ENCODE results near the gene KASH5.
A peak's percentile ranks its signal among the peaks of the same experiment; 100 is the strongest.

The KASH5 gene

DNA sequence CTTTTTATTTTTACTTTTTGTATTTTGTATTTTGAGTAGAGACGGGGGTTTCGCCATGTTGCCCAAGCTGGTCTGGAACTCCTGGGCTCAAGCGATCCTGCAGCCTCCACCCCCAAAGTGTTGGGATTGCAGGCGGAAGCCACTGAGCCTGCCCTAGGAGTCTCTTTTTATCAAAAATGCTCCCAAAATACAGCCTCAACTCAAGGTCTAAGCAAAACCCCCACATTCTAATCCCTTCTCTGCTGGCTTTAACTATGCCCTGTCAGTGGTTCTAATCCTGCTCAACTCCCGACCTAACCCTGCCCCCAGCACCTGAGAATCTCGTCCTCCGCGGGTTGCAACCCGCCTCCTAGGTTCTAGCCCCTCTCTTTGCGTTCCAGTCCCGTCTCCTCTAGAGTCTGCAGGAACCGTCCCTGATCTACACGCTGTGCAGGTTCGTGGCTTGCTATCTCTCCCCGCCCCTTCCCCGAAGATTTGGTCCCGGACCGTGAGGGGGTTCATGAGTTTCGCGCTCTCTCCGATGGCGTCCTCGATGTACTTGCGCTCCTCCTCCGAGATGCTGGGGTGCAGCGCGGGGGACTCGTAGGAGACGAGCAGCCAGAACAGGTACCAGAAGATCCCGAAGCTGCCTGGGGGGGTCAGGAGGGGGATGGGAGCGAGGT is 45.3 kb downstream of the KASH5 start:
- Histone ChIP-seq H2AFZ (ENCODE audit: low read depth, low read length) (no peak overlapping the region), H3K27me3 (ENCODE audit: insufficient read depth, low read length) (peaks cover 94% of the 10 kb centered on the region), H3K9me3 (ENCODE audit: low read length) (peaks cover 23% of the 10 kb centered on the region), H3K4me1 (ENCODE audit: insufficient read depth, low read length) (peaks cover 7% of the 10 kb centered on the region), H3K4me3 (ENCODE audit: low read length) (no peak overlapping the region), H3K36me3 (ENCODE audit: insufficient read depth, low read length) (no peaks in the 10 kb centered on the region)

DNA sequence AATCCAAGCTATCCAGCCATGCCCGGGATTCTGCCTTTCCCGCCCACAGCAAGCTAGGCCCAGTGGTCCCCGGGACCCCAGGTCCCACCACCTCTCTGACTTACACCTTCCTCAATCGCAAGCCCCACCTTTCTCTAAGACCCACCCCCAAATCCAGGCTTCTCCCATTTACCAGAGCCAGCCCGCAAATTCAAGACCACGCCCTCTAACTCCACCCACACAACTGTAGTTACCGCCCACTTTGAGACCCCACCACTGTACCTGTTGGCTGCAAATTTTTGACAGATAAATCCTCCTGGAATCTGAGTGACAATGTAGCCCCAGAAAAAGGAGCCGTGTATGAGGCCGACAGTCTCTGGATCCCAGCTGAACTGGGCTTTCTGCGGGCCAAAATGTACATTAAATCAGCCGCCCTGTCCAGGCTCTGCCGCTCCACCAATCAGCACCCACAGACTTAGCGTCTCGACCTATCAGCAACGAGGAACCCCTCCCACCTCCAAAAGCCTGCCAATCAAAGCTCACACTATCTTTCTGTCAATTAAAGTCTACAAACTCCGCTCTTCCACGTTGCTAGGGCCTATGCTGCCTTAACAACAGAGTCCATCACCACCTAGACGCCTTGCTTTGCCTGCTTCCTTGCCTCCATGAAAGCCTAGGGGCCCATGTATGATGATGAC is 47.0 kb downstream of the KASH5 start:
- Histone ChIP-seq H3K27me3 (ENCODE audit: insufficient read depth, low read length) (peaks cover 95% of the 10 kb centered on the region), H3K4me3 (ENCODE audit: low read length) (no peak overlapping the region)

GRCh38 chr19:49435670-49436069 is 47.6 kb downstream of the KASH5 start:
- no peaks in the 10 kb centered on the region for H3K4me1 ChIP-seq (ENCODE audit: insufficient read depth, low read length)
- peaks cover 95% of the 10 kb centered on the region for H3K27me3 ChIP-seq (ENCODE audit: insufficient read depth, low read length)
- H2AFZ ChIP-seq (ENCODE audit: low read depth, low read length), result no peak overlapping the region
- no peaks in the 10 kb centered on the region for H3K36me3 ChIP-seq (ENCODE audit: insufficient read depth, low read length)
- no peak overlapping the region for H3K4me3 ChIP-seq (ENCODE audit: low read length)
- H3K9me3 ChIP-seq (ENCODE audit: low read length), result peaks cover 23% of the 10 kb centered on the region

More for the DNA sequence above, 47.0 kb downstream of the KASH5 start:
- H3K4me1 ChIP-seq (ENCODE audit: insufficient read depth, low read length), result no peaks in the 10 kb centered on the region
- no peak overlapping the region for H2AFZ ChIP-seq (ENCODE audit: low read depth, low read length)
- H3K9me3 ChIP-seq (ENCODE audit: low read length), result peaks cover 23% of the 10 kb centered on the region
- H3K36me3 ChIP-seq (ENCODE audit: insufficient read depth, low read length), result no peaks in the 10 kb centered on the region

GRCh38 chr19:49436381-49437017 is 48.5 kb downstream of the KASH5 start:
- Histone ChIP-seq H2AFZ (ENCODE audit: low read depth, low read length) (no peak overlapping the region), H3K27me3 (ENCODE audit: insufficient read depth, low read length) (peaks cover 93% of the 10 kb centered on the region), H3K36me3 (ENCODE audit: insufficient read depth, low read length) (no peaks in the 10 kb centered on the region), H3K4me3 (ENCODE audit: low read length) (no peak overlapping the region), H3K9me3 (ENCODE audit: low read length) (peaks cover 23% of the 10 kb centered on the region), H3K4me1 (ENCODE audit: insufficient read depth, low read length) (peaks cover 3% of the 10 kb centered on the region)

GRCh38 chr19:49437231-49437630 is 49.2 kb downstream of the KASH5 start:
- peaks cover 9% of the 10 kb centered on the region for H3K4me1 ChIP-seq (ENCODE audit: insufficient read depth, low read length)
- no peak overlapping the region for H3K4me3 ChIP-seq (ENCODE audit: low read length)
- no peak overlapping the region for H2AFZ ChIP-seq (ENCODE audit: low read depth, low read length)
- H3K27me3 ChIP-seq (ENCODE audit: insufficient read depth, low read length), result peaks cover 95% of the 10 kb centered on the region
- no peaks in the 10 kb centered on the region for H3K36me3 ChIP-seq (ENCODE audit: insufficient read depth, low read length)
- H3K9me3 ChIP-seq (ENCODE audit: low read length), result peaks cover 19% of the 10 kb centered on the region

- Histone ChIP-seq H2AFZ (ENCODE audit: low read depth, low read length) (no peak overlapping the region), H3K4me3 (ENCODE audit: low read length) (no peak overlapping the region), H3K9me3 (ENCODE audit: low read length) (peaks cover 10% of the 10 kb centered on the region), H3K27me3 (ENCODE audit: insufficient read depth, low read length) (peaks cover 87% of the 10 kb centered on the region), H3K36me3 (ENCODE audit: insufficient read depth, low read length) (no peaks in the 10 kb centered on the region), H3K4me1 (ENCODE audit: insufficient read depth, low read length) (peaks cover 15% of the 10 kb centered on the region)
Measured at GRCh38 chr19:49438261-49438660, 50.2 kb downstream of the KASH5 start.

DNA sequence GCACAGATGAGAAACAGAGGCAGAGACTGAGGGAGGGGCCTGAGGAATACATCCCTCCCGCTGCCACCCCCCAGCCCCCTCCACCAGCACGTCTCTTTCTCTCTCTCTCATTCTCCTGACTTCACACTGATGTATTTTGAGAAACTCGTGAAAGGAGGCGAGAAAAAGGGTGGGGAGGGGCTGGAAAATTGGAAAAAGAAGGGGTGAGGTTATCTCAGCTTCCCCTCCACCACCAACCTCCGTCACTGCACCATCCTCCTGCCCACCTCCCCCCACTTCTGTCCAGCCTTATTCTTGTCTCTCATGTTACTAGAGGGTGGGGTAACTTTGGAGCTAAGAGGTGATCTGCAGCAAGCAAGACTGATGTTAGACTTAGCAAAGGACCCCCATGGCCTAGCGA is 51.8 kb downstream of the KASH5 start:
- Histone ChIP-seq H3K36me3 (ENCODE audit: insufficient read depth, low read length) (no peaks in the 10 kb centered on the region), H3K4me1 (ENCODE audit: insufficient read depth, low read length) (peaks cover 15% of the 10 kb centered on the region), H3K4me3 (ENCODE audit: low read length) (no peak overlapping the region), H3K27me3 (ENCODE audit: insufficient read depth, low read length) (peaks cover 73% of the 10 kb centered on the region), H3K9me3 (ENCODE audit: low read length) (peaks cover under 1% of the 10 kb centered on the region), H2AFZ (ENCODE audit: low read depth, low read length) (no peak overlapping the region)

DNA sequence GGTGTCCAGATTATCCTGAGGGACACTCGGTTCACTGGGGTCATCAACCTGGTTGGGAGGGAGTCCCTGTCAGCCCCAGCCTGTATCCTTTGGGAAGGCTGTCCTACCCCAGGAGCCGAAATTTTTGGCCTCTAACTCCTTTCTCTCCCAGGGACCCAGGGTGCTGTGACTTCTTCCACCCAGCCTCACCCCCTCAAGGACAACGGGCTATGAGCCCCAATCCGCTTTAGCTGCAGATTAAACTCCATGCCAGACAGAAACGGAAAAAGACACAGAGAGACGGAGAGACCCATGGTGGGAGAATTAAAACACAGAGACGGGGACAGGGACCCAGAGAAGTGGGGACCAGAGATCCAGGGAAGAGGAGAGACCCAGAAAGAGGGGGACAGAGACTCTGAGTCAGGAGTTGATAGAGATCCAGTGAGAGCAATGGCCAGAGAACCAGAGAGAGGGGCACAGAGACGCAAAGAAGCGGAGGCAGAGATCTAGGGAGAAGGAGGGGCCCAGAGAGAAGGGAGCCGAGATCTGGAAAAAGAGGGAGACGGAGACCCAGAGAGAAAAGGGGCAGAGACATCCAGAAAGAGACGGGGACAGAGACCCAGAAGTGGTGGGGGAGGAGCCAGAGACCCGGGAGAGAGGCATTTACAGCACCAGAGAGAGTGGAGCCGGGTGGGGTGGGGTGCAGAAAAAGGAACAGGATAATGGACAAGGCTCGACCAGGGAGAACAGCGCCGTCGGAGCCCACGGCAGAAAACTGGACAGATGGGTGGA is 52.6 kb downstream of the KASH5 start:
- H3K27me3 ChIP-seq (ENCODE audit: insufficient read depth, low read length), result peaks cover 65% of the 10 kb centered on the region
- H3K9me3 ChIP-seq (ENCODE audit: low read length), result no peaks in the 10 kb centered on the region
- H2AFZ ChIP-seq (ENCODE audit: low read depth, low read length), result no peak overlapping the region
- H3K4me3 ChIP-seq (ENCODE audit: low read length), result no peak overlapping the region
- no peaks in the 10 kb centered on the region for H3K36me3 ChIP-seq (ENCODE audit: insufficient read depth, low read length)
- peaks cover 15% of the 10 kb centered on the region for H3K4me1 ChIP-seq (ENCODE audit: insufficient read depth, low read length)

GRCh38 chr19:49441210-49441959 is 53.3 kb downstream of the KASH5 start, which contains the start of gene SLC17A7:
Gene SLC17A7 (minus strand): TSS chr19:49441527. CDS start chr19:49441379, 148 bp downstream.
- Histone ChIP-seq H3K9me3 (ENCODE audit: low read length) (no peaks in the 10 kb centered on the region), H2AFZ (ENCODE audit: low read depth, low read length) (no peak within 1 kb of the TSS), H3K4me1 (ENCODE audit: insufficient read depth, low read length) (peaks cover 15% of the 10 kb centered on the region), H3K27me3 (ENCODE audit: insufficient read depth, low read length) (peaks cover 57% of the 10 kb centered on the region), H3K36me3 (ENCODE audit: insufficient read depth, low read length) (no peaks in the 10 kb centered on the region), H3K4me3 (ENCODE audit: low read length) (no peak within 1 kb of the TSS)

- H3K4me3 ChIP-seq (ENCODE audit: low read length), result no peak overlapping the region
- H2AFZ ChIP-seq (ENCODE audit: low read depth, low read length), result no peak overlapping the region
- no peaks in the 10 kb centered on the region for H3K9me3 ChIP-seq (ENCODE audit: low read length)
- H3K36me3 ChIP-seq (ENCODE audit: insufficient read depth, low read length), result peaks cover 4% of the 10 kb centered on the region
- H3K4me1 ChIP-seq (ENCODE audit: insufficient read depth, low read length), result peaks cover 15% of the 10 kb centered on the region
- peaks cover 51% of the 10 kb centered on the region for H3K27me3 ChIP-seq (ENCODE audit: insufficient read depth, low read length)
Measured at GRCh38 chr19:49441960-49442350, 53.9 kb downstream of the KASH5 start.

GRCh38 chr19:49442354-49442753 is 54.3 kb downstream of the KASH5 start:
- no peaks in the 10 kb centered on the region for H3K9me3 ChIP-seq (ENCODE audit: low read length)
- H2AFZ ChIP-seq (ENCODE audit: low read depth, low read length), result no peak overlapping the region
- H3K27me3 ChIP-seq (ENCODE audit: insufficient read depth, low read length), result peaks cover 47% of the 10 kb centered on the region
- peaks cover 15% of the 10 kb centered on the region for H3K4me1 ChIP-seq (ENCODE audit: insufficient read depth, low read length)
- H3K36me3 ChIP-seq (ENCODE audit: insufficient read depth, low read length), result peaks cover 7% of the 10 kb centered on the region
- no peak overlapping the region for H3K4me3 ChIP-seq (ENCODE audit: low read length)

- Histone ChIP-seq H3K4me3 (ENCODE audit: low read length) (peak overlapping the region; percentile 46), H2AFZ (ENCODE audit: low read depth, low read length) (peak overlapping the region; percentile 98), H3K9me3 (ENCODE audit: low read length) (no peaks in the 10 kb centered on the region), H3K27me3 (ENCODE audit: insufficient read depth, low read length) (peaks cover 42% of the 10 kb centered on the region), H3K4me1 (ENCODE audit: insufficient read depth, low read length) (peaks cover 15% of the 10 kb centered on the region), H3K36me3 (ENCODE audit: insufficient read depth, low read length) (peaks cover 10% of the 10 kb centered on the region)
Measured at GRCh38 chr19:49442771-49443365, 54.8 kb downstream of the KASH5 start.

All from neuron (in vitro differentiated cells).